DOHH2 (cell line): ENCODE measurements around the gene PTPRS.

Experiments
- H3F3A ChIP-seq: fragments of 200-600 bp; sonication (generic), shearing (Covaris generic); 2 replicates; pipeline ENCODE4 v1.6.0; 2016; ENCODE audit warnings: antibody characterized with exemption, mild to moderate bottlenecking; ENCODE audit not compliant: control insufficient read depth, insufficient read depth
- H3K27ac ChIP-seq: fragments of 200-600 bp; sonication (generic); 2 replicates; pipeline ENCODE4 v1.5.1; 2014; ENCODE audit warnings: low read depth, mild to moderate bottlenecking, low read length, moderate library complexity
- H3K27me3 ChIP-seq: fragments of 200-600 bp; sonication (generic); 2 replicates; pipeline ENCODE4 v1.6.1; 2014; ENCODE audit warnings: mild to moderate bottlenecking, low read length, mixed read lengths; ENCODE audit not compliant: control insufficient read depth
- H3K36me3 ChIP-seq: fragments of 200-600 bp; sonication (generic); 2 replicates; pipeline ENCODE4 v1.6.1; 2014; ENCODE audit warnings: mild to moderate bottlenecking, low read length, moderate library complexity, mixed read lengths; ENCODE audit not compliant: control insufficient read depth
- H3K4me1 ChIP-seq: fragments of 200-600 bp; sonication (generic); 2 replicates; pipeline ENCODE4 v1.6.1; 2014; ENCODE audit warnings: mild to moderate bottlenecking, low read length, mixed read lengths; ENCODE audit not compliant: control insufficient read depth
- H3K4me2 ChIP-seq: fragments of 200-600 bp; sonication (generic); 2 replicates; pipeline ENCODE4 v1.6.0; 2014; ENCODE audit warnings: mild to moderate bottlenecking, low read length, moderate library complexity
- H3K4me3 ChIP-seq: fragments of 200-600 bp; sonication (generic); 2 replicates; pipeline ENCODE4 v1.5.1; 2014; ENCODE audit warnings: mild to moderate bottlenecking, low read length, mixed read lengths
- H3K79me2 ChIP-seq: fragments of 200-600 bp; sonication (generic); 2 replicates; pipeline ENCODE4 v1.6.1; 2014; ENCODE audit warnings: mild to moderate bottlenecking, low read length, mixed read lengths; ENCODE audit not compliant: control insufficient read depth
- H3K9me2 ChIP-seq: fragments of 200-600 bp; sonication (generic); replicated peaks from 2 replicates; pipeline ENCODE4 v1.6.1; 2014; ENCODE audit warnings: mild to moderate bottlenecking, low read length, mixed read lengths; ENCODE audit not compliant: control insufficient read depth
- H3K9me3 ChIP-seq: fragments of 200-600 bp; sonication (generic); 2 replicates; pipeline ENCODE4 v1.6.1; 2014; ENCODE audit warnings: antibody characterized with exemption, low read length, mixed read lengths; ENCODE audit not compliant: control insufficient read depth, insufficient read depth
- H4K20me1 ChIP-seq: fragments of 200-600 bp; sonication (generic); 2 replicates; pipeline ENCODE4 v1.6.0; 2014; ENCODE audit warnings: low read depth, mild to moderate bottlenecking, antibody characterized with exemption, low read length, moderate library complexity; ENCODE audit not compliant: control insufficient read depth, insufficient read depth
- CTCF ChIP-seq: fragments of 200-600 bp; sonication (generic); IDR thresholded peaks from one replicate; pipeline ENCODE4 v1.5.1; 2014; ENCODE audit warnings: antibody characterized with exemption, mild to moderate bottlenecking, low read depth, low read length; ENCODE audit not compliant: poor library complexity, severe bottlenecking
- EZH2phosphoT487 ChIP-seq: fragments of 200-600 bp; sonication (generic); IDR thresholded peaks from 2 replicates; pipeline ENCODE4 v1.6.1; 2017; ENCODE audit warnings: borderline replicate concordance, mild to moderate bottlenecking, antibody characterized with exemption, low read length, moderate library complexity, mixed read lengths

PTPRS gene

GRCh38 chr19:5326986-5327623 is 13.5 kb downstream of the PTPRS start:
- H3K27ac ChIP-seq = no peak overlapping the region
- TF ChIP-seq EZH2phosphoT487 (no peak), CTCF (peak; percentile 39)
- H3K9me3 ChIP-seq = no peaks in the 10 kb centered on the region
- H3K9me2 ChIP-seq = no peaks in the 10 kb centered on the region
- no peaks in the 10 kb centered on the region for H4K20me1 ChIP-seq
- H3K4me3 ChIP-seq = no peak overlapping the region
- H3F3A ChIP-seq = 0 out of 2 replicates have a peak, but pooled peaks cover 2% of the 10 kb centered on the region
- no peak overlapping the region for H3K4me2 ChIP-seq
- peaks cover 4% of the 10 kb centered on the region for H3K4me1 ChIP-seq
- no peaks in the 10 kb centered on the region for H3K79me2 ChIP-seq
- H3K36me3 ChIP-seq = no peaks in the 10 kb centered on the region
- H3K27me3 ChIP-seq = peaks cover 15% of the 10 kb centered on the region

- Histone ChIP-seq H3K4me3 (no peak overlapping the region), H3K4me1 (peaks cover 9% of the 10 kb centered on the region), H3K36me3 (no peaks in the 10 kb centered on the region), H3F3A (0 out of 2 replicates have a peak, but pooled peaks cover 2% of the 10 kb centered on the region), H4K20me1 (no peaks in the 10 kb centered on the region), H3K79me2 (no peaks in the 10 kb centered on the region), H3K27me3 (peaks cover 19% of the 10 kb centered on the region), H3K4me2 (no peak overlapping the region), H3K27ac (no peak overlapping the region), H3K9me3 (no peaks in the 10 kb centered on the region), H3K9me2 (no peaks in the 10 kb centered on the region)
- no peak for TF ChIP-seq EZH2phosphoT487
- TF ChIP-seq CTCF = no peak
Observed at GRCh38 chr19:5326545-5326944, 14.1 kb downstream of the PTPRS start.

- no peaks in the 10 kb centered on the region for H4K20me1 ChIP-seq
- no peak overlapping the region for H3K27ac ChIP-seq
- H3K9me3 ChIP-seq = no peaks in the 10 kb centered on the region
- peaks cover 17% of the 10 kb centered on the region for H3K27me3 ChIP-seq
- no peaks in the 10 kb centered on the region for H3K79me2 ChIP-seq
- TF ChIP-seq EZH2phosphoT487 (no peak), CTCF (no peak)
- H3K4me2 ChIP-seq = no peak overlapping the region
- no peaks in the 10 kb centered on the region for H3K9me2 ChIP-seq
- peaks cover 9% of the 10 kb centered on the region for H3K4me1 ChIP-seq
- no peaks in the 10 kb centered on the region for H3K36me3 ChIP-seq
- no peak overlapping the region for H3K4me3 ChIP-seq
- H3F3A ChIP-seq = 0 out of 2 replicates have a peak, but pooled peaks cover 2% of the 10 kb centered on the region
Observed at GRCh38 chr19:5324947-5325346, 15.7 kb downstream of the PTPRS start.
